NCI-H2081 (cell line): Measurements from ENCODE around the gene PRRT3.
"Not testable (repeated sequence)": the region's sequence is repeated elsewhere in the genome, so short reads cannot be mapped to it uniquely, and the experiment has no call there.

Experiments
- DNase-seq, 2 experiments: peaks; one replicate each; lab custom pipeline; 2025; lab: John Stamatoyannopoulos, UW

PRRT3 gene

DNA sequence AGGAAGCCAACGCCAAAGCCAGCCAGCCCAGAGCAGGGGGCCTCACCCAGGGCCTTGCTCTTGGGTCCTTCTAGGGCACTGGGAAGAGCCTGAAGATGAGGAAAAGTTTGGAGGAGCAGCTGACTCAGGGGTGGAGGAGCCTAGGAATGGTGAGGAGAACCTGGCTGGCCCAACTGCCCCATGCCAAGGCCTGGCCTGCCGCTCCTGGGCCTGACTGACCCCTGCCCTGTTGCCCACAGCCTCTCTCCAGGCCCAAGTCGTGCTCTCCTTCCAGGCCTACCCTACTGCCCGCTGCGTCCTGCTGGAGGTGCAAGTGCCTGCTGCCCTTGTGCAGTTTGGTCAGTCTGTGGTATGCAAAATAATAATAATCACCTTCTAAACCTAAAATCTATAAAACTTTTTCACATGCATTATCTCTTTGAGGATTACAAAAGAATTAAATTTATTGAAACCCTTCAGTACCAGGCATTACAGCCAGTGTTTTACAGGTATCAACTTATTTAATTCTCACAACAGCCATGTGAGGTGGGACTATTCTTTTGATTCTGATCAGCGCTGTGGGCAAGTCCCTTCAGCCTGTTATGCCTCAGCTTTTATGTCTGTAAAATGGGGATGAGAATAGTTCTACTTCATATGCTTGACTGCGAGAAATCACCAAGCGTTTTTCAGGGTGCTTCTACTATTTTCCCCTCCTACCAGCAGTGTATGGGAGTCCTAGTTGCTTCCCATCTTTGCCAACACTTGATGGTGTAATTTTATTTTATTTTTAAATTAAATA is 33.8 kb downstream of the PRRT3 start:
- no peak for DNase-seq

DNA sequence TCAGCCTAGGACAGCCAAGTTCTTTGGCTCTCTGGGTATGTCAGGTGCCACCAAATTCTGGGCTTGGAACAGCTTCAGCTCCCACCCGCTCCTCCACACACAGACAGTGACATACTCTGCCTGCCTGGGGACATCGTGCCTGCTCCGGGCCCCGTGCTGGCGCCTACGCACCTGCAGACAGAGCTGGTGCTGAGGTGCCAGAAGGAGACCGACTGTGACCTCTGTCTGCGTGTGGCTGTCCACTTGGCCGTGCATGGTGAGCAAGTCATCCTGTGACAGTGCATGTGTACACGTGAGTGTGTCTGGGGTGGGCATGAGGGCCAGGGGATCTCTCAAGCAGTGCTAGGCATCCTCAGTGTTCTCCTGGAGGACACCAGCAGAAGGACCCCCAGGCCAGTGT is 34.4 kb downstream of the PRRT3 start:
- no peak for DNase-seq

DNA sequence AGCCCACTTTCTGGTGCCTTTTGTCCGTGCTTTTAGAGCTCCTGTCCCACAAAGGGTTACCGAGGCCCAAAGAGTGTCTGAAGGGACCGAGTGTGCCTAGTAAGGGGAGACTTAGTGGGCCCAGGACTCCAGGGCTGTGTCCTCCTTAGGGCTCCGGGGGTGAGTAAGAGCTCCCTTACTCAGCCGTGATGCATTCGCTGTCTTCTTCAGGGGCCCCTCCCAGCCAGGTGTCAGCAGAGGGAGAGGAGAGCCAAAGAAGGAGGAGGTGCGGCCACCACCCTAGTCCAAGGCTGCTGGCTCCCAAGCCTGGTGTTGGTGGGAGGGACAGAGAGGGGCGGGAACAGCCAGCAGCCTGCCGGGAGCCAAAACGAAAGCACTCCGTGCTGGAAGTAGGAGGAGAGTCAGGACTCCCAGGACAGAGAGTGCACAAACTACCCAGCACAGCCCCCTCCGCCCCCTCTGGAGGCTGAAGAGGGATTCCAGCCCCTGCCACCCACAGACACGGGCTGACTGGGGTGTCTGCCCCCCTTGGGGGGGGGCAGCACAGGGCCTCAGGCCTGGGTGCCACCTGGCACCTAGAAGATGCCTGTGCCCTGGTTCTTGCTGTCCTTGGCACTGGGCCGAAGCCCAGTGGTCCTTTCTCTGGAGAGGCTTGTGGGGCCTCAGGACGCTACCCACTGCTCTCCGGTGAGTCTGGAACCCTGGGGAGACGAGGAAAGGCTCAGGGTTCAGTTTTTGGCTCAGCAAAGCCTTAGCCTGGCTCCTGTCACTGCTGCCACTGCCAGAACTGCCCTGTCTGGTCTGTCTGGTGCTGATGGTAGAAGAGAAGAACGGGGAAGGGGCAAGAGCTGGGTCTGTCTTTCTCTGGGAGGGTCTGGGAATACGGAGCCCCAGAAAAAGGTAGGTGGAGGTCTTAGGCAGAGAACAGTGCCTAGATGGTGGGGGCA is 35.2 kb downstream of the PRRT3 start, which contains the start of gene IL17RC:
Gene IL17RC (plus strand): TSS at position 365 of the 947 bp plus-strand sequence. CDS start 218 bp downstream, at position 583.
- DNase-seq: peak; percentile 68 to 70

DNA sequence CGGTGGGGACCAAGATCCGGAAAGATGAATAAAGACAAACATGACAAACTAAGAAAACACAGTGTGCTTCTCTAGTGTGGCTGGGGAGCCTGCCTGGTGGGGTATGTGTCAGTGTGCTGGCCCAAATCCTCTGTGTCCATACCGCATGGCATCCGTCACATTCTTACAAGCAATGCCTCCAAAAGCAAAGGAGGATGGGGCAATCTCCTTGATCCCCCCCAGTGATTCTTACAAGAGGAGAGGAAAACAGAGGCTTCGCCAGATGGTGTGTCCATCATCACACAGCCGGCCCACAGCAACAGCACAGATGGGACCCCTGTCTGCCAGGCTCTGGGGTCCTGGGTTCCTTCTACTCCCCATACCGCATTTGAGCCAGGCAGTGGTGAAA is 35.9 kb downstream of the PRRT3 start:
- DNase-seq: no peak

DNA sequence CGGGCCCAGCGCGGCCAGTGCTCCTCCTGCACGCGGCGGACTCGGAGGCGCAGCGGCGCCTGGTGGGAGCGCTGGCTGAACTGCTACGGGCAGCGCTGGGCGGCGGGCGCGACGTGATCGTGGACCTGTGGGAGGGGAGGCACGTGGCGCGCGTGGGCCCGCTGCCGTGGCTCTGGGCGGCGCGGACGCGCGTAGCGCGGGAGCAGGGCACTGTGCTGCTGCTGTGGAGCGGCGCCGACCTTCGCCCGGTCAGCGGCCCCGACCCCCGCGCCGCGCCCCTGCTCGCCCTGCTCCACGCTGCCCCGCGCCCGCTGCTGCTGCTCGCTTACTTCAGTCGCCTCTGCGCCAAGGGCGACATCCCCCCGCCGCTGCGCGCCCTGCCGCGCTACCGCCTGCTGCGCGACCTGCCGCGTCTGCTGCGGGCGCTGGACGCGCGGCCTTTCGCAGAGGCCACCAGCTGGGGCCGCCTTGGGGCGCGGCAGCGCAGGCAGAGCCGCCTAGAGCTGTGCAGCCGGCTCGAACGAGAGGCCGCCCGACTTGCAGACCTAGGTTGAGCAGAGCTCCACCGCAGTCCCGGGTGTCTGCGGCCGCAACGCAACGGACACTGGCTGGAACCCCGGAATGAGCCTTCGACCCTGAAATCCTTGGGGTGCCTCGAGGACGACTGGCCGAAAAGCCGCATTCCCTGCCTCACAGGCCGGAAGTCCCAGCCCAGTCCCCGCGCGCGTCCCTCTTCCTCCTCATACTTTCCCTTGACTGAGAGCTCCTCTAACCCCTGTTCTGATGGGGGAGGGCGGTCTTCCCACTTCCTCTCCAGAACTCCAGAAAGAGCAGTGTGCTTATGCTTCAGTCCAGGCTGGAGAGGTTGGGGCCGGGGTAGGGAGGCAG is 36.7 kb downstream of the PRRT3 start:
- no peak for DNase-seq

DNA sequence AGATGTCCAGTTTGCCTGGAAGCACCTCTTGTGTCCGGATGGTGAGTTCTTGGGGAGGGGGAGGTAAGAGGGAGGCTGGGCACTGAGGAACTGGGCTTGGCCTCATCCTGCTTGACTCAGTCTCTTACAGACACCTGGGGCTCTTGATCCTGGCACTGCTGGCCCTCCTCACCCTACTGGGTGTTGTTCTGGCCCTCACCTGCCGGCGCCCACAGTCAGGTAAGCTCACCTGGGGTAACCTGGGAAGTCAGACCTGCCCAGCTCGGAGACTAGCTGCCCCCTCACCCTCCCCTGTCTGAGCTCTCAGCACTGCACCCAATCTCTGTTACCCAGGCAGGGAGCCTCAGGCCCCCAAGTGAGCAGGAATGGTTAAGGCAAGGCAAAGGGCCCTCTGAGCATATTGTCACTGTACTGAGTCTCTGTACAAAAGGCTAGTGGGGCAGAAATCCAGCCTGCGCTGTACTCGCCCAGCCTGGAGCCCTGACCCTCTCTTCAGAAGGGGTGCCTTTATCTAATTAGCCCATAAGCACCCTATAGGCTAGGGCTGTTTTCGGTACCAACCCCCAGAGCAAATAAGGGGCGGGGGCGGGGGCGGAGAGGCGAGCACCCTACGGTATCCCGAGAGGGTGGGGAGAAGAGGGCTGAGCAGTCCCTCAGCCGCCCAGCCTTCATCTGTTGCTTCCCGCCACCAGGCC is 37.5 kb downstream of the PRRT3 start:
- no peak for DNase-seq

DNA sequence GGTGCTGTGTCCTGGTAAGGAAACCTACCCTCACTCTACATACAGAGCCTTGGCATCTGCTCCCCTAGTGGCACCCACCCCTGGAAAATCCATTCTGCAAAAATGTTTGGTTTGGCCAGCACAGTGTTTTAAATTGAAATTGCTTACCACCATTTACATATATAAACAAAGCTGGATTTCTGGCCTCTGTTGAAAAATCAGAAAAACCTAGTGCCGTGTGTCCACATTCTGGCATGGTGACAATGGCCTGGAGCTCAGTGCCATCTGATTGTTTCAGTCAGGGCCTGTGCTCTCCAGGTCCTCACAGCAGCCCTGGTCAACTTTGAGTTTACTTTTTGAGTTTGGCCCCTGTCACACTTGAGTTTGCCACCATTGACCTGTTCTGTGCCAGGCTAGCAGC is 38.2 kb downstream of the PRRT3 start:
- DNase-seq: no peak

DNA sequence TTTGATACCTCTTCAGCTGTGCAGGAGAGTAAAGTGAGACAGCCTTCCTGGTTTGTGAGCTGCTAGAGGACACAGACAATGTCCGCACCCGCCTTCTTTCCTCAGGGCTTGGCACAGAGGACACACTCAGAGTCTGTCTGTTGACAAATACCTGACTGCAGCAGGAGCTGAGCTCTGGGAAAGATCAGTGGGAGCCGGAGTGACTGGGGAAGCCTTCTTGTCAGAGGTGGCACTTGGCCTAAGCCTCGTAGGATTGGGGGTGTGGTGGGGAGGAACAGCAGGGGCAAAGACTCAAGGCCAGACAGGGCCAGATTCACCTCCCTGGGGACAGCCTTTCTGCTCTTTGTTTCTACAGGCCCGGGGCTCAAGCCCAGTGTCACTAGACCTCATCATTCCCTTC is 38.6 kb downstream of the PRRT3 start:
- DNase-seq: no peak

DNA sequence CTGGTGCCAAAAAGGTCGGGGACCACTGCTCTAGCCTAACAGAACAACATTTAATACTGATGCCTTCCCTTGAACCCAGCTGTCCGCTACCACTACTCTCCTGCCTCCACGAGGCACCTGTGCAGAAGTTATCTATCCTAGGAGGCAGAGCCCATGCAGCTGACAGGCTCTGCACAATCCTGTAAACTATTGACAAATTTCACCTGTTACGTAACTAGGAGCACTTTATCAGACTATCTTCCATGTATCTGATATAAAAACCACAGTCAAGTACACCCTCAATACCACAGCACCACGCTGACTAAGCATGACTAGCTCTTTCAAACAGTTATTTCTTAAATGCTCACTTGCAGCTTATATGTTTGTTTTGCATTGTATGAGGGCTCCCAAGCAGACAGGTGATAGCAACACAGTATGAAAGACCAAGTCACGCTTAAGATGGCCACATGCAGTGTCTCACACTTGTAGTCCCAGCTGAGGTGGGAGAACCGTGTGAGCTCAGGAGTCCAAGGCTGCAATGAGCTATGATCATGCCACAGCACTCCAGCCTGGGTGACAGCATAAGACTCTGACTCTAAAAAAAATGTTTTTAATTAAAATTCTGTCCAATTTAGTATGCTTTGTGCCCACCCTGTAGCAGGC is 39.8 kb downstream of the PRRT3 start:
- no peak for DNase-seq

DNA sequence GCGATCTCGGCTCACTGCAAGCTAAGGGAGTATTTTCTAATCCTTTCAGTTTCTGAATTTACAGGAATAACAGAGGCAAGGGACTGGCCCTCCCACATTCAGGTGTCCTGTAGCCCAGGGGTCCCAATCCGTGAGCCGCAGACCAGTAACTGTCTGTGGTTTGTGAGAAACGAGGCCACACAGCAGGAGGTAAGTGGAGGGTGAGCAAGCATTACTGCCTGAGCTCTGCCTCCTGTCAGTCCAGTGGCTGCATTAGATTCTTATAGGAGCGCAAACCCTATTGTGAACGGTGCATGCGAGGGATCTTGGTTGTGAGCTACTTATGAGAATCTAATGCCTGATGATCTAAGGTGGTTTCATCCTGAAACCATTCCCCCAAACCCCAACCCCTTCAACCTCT is 40.3 kb downstream of the PRRT3 start:
- DNase-seq: no peak

DNA sequence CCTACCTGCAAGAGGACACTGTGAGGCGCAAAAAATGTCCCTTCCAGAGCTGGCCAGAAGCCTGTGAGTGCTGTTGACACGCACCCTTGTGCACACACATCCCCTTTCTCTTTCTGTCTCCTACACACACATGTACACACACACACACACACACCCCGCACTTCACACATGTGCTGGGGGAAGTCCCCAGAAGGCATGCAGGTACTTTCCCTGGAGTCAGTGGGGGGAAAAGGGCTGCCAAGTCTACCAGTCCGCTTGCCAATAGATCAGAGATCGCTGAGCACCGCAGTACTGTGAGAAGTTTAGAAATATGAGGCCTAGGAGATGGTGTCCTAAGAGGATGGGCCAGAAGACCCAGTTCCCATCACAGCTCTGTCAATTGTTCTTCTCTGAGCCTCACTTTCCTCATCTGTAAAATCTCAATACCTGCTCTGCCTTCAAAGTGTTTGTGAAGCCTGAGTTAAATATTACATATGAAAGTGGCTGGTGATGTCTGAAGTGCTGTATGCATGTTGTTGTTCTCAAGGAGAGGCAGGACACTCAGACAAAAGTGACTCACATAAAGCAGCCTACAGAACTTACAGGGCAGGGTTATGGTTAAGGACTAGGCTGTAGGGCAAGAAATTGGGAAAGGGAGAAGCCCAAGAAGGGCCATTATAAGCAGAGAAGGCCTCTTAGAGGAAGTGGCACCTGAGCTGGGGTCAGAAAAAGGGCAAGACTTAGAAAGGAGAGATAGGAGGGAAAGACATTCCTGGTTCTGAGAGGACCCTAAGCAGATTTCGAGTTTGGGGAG is 42.8 kb downstream of the PRRT3 start:
- no peak for DNase-seq

DNA sequence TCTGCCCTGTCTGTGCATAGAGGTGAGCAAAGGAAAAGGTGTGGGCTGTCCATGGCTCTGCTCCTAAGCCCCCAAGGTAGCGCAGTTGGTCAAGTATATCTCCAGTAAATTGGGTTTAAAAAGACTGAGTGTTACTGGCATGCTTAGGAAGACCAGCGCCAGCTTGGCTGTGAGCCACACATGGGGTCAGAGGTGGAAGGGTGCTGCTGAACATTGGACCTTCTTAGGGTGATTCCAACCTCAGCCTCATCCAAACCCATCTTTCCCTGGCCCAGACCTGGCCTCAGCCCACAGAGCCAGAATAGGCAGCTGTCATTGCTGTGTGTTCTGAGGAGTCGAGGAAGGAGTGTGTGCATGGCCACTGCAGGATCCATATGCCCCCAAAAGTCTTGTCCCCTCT is 43.9 kb downstream of the PRRT3 start:
- no peak for DNase-seq

DNA sequence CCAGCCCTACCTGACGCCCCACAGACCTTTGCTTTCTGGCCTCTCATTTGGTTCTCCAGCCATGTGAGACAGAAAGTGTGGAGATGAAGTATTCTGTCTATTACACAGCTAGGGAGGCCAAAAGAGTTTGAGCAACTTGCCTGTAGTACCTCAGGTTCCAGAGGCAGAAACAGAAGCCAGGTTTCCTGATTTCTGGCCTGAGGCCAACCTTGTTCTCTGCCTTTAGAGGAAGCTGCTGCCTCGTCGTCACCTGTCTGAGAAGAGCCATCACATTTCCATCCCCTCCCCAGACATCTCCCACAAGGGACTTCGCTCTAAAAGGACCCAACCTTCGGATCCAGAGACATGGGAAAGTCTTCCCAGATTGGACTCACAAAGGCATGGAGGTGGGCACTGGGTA is 45.7 kb downstream of the PRRT3 start:
- DNase-seq: no peak

DNA sequence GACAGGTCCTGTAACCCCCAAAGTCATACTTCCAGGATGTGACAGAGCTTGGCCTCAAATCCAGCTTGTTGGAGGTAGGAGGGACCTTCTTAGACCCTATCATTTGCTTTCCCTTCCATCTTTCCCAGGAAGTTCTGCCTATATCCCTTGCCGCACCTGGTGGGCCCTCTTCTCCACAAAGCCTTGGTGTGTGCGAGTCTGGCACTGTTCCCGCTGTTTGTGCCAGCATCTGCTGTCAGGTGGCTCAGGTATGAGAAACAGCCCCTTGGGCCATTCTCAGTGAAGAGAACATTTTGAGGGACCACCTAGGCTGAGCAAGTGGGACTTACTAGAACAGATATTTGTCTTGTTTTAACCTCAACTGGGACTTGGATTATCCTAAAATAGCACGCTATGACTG is 48.3 kb downstream of the PRRT3 start:
- DNase-seq: no peak

DNA sequence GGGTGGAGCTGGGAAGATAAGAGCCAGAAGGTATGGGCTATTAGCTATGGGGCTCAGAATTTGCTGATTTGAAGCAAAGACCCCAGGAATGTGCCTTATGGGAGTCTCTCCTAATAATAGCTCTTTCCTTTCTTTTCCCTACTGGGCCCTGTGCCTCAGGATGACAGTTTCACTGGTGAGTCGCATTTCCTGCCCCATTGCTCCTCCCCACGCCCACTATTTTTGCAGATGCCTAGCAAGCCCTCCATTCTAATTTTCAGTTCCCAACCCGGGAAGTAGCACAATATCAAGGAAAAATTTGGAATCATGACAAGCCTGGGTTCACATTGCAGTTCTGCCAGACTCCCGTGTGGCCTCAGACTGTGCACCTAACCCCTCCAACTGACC is 49.0 kb downstream of the PRRT3 start:
- DNase-seq: no peak

DNA sequence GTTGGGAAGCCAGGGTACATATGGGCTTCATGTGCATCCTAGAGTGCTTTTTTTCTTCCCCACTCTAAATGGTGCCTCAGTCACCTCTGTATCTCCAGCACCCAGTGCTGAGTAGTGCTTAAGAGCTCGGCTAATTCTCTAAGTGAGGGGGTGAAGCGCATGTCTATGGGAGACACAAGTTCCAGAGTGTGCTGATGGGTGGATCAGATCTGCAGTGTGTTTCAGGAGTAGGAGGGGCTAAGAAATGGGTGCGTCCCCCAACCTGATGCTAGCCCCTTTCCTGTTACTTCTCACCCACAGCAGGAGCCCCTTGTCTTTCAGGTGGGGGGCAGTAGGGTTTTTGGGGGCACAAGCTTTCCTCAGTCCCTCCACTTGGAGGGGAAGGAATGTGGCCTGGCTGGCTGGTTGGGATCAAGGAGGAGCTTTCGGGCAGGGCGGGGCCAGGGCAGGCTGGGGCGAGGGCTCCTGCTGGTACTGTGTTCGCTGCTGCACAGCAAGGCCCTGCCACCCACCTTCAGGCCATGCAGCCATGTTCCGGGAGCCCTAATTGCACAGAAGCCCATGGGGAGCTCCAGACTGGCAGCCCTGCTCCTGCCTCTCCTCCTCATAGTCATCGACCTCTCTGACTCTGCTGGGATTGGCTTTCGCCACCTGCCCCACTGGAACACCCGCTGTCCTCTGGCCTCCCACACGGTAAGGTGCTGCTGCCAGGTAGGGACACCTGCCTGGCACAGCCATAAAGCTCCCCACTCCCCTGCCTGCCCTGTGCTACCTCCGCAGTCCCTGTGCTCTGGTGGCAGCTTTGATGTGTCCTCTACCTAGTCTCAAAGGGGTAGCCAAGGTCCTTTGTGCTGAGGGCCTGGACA is 49.6 kb downstream of the PRRT3 start, which contains the start of gene IL17RE:
Gene IL17RE (plus strand): TSS at position 477 of the 866 bp plus-strand sequence. CDS start 85 bp downstream, at position 562.
- DNase-seq: peak in 1 of 2 experiments; percentile 38

DNA sequence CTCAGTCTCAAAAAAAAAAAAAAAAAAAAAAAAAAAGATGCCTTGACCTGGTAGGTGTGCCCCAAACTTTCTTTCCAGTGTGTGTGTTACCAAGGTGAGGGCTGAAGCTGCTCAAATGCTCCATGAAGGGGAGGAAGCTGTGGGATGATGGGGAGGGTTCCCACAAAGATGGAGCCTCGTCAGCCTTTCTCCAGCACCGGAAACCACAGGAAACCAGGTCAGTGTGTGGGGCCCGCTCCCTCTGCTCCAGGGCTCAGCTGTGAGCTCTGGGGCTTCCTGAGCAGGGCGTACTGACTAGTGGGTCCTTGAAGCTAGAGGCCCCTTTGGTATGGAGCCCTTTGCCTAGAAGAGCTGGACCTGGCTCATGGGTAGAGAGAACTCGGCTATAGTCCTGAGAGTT is 50.2 kb downstream of the PRRT3 start:
- no peak for DNase-seq

DNA sequence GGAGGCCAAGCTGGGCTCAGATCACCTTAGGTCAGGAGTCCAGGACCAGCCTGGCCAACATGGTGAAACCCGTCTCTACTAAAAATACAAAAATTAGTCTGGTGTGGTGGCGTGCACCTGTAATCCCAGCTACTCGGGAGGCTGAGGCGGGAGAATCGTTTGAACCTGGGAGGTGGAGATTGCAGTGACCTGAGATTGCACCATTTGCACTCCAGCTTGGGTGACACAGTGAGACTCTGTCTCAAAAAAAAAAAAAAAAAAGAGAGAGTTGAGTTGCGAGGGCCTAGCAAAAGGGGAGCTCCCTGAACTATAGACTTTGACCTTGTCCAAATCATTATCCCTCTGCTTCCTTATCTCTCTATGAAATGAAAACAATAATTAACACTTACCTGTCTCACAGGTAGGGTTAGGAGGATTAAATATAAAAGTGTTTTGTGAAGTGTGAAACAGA is 51.2 kb downstream of the PRRT3 start:
- not testable (repeated sequence) for DNase-seq

DNA sequence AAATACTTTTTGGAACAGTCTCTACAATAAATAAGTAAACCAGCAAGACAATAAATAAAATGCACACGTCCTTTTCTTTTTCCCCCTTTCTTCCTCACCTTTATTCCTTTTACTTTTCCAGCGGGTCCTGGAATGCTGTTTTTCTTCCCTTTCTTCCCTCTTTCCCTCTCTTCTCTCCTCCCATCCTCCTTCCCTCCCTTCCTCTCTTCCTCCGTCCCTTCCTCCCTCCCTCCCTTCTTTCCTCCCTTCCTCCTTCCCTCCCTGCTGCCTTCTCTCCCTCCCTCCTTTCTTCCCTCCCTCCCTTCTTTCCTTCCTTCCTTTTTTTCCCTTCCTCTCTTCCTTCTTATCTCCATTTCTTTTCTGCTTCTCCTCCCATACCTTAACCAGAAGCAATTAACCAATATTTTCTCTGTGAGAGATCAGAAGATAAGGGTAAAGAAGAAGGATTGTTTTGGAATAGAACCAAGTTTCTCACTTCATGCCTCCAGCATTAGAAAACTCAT is 52.9 kb downstream of the PRRT3 start:
- DNase-seq: no peak
